ENCODE measurements around the gene VAT1L.

DNA sequence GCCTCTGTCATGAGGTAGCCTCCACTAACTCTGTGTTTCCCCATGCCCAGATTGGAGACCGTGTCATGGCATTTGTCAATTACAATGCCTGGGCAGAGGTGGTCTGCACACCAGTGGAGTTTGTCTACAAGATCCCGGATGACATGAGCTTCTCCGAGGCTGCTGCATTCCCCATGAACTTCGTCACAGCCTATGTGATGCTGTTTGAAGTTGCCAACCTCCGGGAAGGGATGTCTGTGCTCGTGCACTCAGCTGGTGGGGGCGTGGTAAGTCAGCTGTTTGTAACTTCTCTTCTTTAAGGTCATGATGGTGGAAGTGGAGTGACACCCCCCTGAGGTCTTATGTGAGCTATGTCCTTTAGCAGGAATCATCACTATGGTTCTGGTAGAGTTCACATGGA, 36.8 kb downstream of the VAT1L start:
- TF ChIP-seq, protein P1, sequence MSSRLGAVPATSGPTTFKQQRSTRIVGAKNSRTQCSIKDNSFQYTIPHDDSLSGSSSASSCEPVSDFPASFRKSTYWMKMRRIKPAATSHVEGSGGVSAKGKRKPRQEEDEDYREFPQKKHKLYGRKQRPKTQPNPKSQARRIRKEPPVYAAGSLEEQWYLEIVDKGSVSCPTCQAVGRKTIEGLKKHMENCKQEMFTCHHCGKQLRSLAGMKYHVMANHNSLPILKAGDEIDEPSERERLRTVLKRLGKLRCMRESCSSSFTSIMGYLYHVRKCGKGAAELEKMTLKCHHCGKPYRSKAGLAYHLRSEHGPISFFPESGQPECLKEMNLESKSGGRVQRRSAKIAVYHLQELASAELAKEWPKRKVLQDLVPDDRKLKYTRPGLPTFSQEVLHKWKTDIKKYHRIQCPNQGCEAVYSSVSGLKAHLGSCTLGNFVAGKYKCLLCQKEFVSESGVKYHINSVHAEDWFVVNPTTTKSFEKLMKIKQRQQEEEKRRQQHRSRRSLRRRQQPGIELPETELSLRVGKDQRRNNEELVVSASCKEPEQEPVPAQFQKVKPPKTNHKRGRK (CRISPR knock-in tag; IDR thresholded peaks at IDR 0.05; ENCODE audit: borderline replicate concordance): no peak
- TF ChIP-seq, protein P2, sequence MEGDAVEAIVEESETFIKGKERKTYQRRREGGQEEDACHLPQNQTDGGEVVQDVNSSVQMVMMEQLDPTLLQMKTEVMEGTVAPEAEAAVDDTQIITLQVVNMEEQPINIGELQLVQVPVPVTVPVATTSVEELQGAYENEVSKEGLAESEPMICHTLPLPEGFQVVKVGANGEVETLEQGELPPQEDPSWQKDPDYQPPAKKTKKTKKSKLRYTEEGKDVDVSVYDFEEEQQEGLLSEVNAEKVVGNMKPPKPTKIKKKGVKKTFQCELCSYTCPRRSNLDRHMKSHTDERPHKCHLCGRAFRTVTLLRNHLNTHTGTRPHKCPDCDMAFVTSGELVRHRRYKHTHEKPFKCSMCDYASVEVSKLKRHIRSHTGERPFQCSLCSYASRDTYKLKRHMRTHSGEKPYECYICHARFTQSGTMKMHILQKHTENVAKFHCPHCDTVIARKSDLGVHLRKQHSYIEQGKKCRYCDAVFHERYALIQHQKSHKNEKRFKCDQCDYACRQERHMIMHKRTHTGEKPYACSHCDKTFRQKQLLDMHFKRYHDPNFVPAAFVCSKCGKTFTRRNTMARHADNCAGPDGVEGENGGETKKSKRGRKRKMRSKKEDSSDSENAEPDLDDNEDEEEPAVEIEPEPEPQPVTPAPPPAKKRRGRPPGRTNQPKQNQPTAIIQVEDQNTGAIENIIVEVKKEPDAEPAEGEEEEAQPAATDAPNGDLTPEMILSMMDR (IDR thresholded peaks at IDR 0.05): no peak
- TF ChIP-seq, protein P3, sequence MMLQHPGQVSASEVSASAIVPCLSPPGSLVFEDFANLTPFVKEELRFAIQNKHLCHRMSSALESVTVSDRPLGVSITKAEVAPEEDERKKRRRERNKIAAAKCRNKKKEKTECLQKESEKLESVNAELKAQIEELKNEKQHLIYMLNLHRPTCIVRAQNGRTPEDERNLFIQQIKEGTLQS (CRISPR knock-in tag; conservative IDR thresholded peaks at IDR 0.05): no peak
- TF ChIP-seq JUN (CRISPR knock-in tag; IDR thresholded peaks at IDR 0.05): no peak
- TF ChIP-seq, protein P4, sequence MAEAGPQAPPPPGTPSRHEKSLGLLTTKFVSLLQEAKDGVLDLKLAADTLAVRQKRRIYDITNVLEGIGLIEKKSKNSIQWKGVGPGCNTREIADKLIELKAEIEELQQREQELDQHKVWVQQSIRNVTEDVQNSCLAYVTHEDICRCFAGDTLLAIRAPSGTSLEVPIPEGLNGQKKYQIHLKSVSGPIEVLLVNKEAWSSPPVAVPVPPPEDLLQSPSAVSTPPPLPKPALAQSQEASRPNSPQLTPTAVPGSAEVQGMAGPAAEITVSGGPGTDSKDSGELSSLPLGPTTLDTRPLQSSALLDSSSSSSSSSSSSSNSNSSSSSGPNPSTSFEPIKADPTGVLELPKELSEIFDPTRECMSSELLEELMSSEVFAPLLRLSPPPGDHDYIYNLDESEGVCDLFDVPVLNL (CRISPR knock-in tag; IDR thresholded peaks at IDR 0.05; ENCODE audit: borderline replicate concordance, low read depth): no peak
- TF ChIP-seq CREM (CRISPR knock-in tag; IDR thresholded peaks at IDR 0.05): no peak
- no peak for TF ChIP-seq TP53 (CRISPR knock-in tag; IDR thresholded peaks at IDR 0.05)
